Measurements from ENCODE around the gene NDST1. TPM values are rescaled to one million over a fixed set of nuclear protein-coding genes. Genes with fewer than 3 reads are reported as not detected.

The NDST1 gene
- total RNA-seq, 4 donors from 2014 or later = 68.8 to 104 (median 96.4) TPM

- in situ Hi-C loops (cut with MboI; ENCODE audit: low pct_ligation_motif_present in 1 of 4, low pct_unique_long_range_greater_than_20kb in 1 of 4, low sequenced_read_pairs in 3 of 4) (loop anchor here in 3 of 4 donors (5.0 to 25.0 kb wide), 5 partner anchors 89 to 282 kb away; partner anchors contain the start of genes IRGM (in 3 of the 3) and MYOZ3 (in 1 of the 3)), intact Hi-C loops (cut with DNase I; ENCODE audit: low total_unique reads) (loop anchor here (5.0 kb wide), 2 partner anchors 94 to 284 kb away; partner anchors contain the start of gene IRGM)
- Histone ChIP-seq H3K36me3 (no peaks in the 10 kb centered on the region), H3K27me3 (no peaks in the 10 kb centered on the region), H3K4me1 (peaks cover 0 to 10% (median 0%) of the 10 kb centered on the region in 4 donors), H3K4me3 (no peak overlapping the region), H3K9me3 (no peaks in the 10 kb centered on the region), H3K27ac (no peak overlapping the region)
- TF ChIP-seq EP300 (IDR thresholded peaks at IDR 0.05; ENCODE audit: low read depth) (no peak), CTCF (IDR thresholded peaks at IDR 0.05) (peak; percentile 53 to 82 (median 65)), POLR2AphosphoS5 (IDR thresholded peaks at IDR 0.05) (no peak), POLR2A (IDR thresholded peaks at IDR 0.05) (no peak)
- DNase-seq = peak; percentile 52
- 29 to 42% methylated on average over 1 to 2 of the region's 2 CpGs for WGBS, 2 donors (ENCODE audit: low coverage in 1 of 2)
Measured at GRCh38 chr5:150562832-150563231, 54.9 kb downstream of the NDST1 start.

- intact Hi-C loops (cut with DNase I; ENCODE audit: low total_unique reads) (no loop called here), in situ Hi-C loops (cut with MboI; ENCODE audit: low pct_ligation_motif_present in 1 of 4, low pct_unique_long_range_greater_than_20kb in 1 of 4, low sequenced_read_pairs in 3 of 4) (loop anchor here (5.0 to 25.0 kb wide), 4 partner anchors 86 to 279 kb away; partner anchors contain the start of genes IRGM (in 3 of the 4) and MYOZ3 (in 1 of the 4))
- Histone ChIP-seq H3K9me3 (no peaks in the 10 kb centered on the region), H3K36me3 (no peaks in the 10 kb centered on the region), H3K27ac (no peak overlapping the region), H3K27me3 (no peaks in the 10 kb centered on the region), H3K4me1 (peaks cover 0 to 10% (median 0%) of the 10 kb centered on the region in 4 donors), H3K4me3 (no peak overlapping the region)
- TF ChIP-seq POLR2AphosphoS5 (IDR thresholded peaks at IDR 0.05) (no peak), EP300 (IDR thresholded peaks at IDR 0.05; ENCODE audit: low read depth) (no peak), CTCF (IDR thresholded peaks at IDR 0.05) (no peak), POLR2A (IDR thresholded peaks at IDR 0.05) (no peak)
- 96 to 100% methylated on average over 1 of the region's 1 CpG for WGBS, 2 donors (ENCODE audit: low coverage in 1 of 2)
- no peak for DNase-seq
Measured at GRCh38 chr5:150565868-150566267, 57.9 kb downstream of the NDST1 start.

GRCh38 chr5:150567031-150567717, 59.2 kb downstream of the NDST1 start:
- 55 to 79% methylated on average over 3 of the region's 3 CpGs for WGBS, 2 donors (ENCODE audit: low coverage in 1 of 2)
- no peaks in the 10 kb centered on the region for H3K36me3 ChIP-seq
- H3K9me3 ChIP-seq = no peaks in the 10 kb centered on the region
- H3K4me3 ChIP-seq = no peak overlapping the region
- H3K27me3 ChIP-seq = no peaks in the 10 kb centered on the region
- H3K4me1 ChIP-seq = peaks cover 0 to 2% (median 0%) of the 10 kb centered on the region in 4 donors
- intact Hi-C loops (cut with DNase I; ENCODE audit: low total_unique reads) (no loop called here), in situ Hi-C loops (cut with MboI; ENCODE audit: low pct_ligation_motif_present in 1 of 4, low pct_unique_long_range_greater_than_20kb in 1 of 4, low sequenced_read_pairs in 3 of 4) (loop anchor here (5.0 to 25.0 kb wide), 4 partner anchors 85 to 278 kb away; partner anchors contain the start of genes IRGM (in 3 of the 4) and MYOZ3 (in 1 of the 4))
- H3K27ac ChIP-seq = no peak overlapping the region
- no peak for TF ChIP-seq POLR2AphosphoS5 (IDR thresholded peaks at IDR 0.05)
- no peak for TF ChIP-seq POLR2A (IDR thresholded peaks at IDR 0.05)
- no peak for TF ChIP-seq EP300 (IDR thresholded peaks at IDR 0.05; ENCODE audit: low read depth)
- no peak for TF ChIP-seq CTCF (IDR thresholded peaks at IDR 0.05)
- DNase-seq = no peak

- Histone ChIP-seq H3K27ac (no peak overlapping the region), H3K9me3 (no peaks in the 10 kb centered on the region), H3K27me3 (no peaks in the 10 kb centered on the region), H3K4me3 (no peak overlapping the region), H3K4me1 (no peaks in the 10 kb centered on the region), H3K36me3 (no peaks in the 10 kb centered on the region)
- no peak for TF ChIP-seq CTCF (IDR thresholded peaks at IDR 0.05)
- TF ChIP-seq POLR2A (IDR thresholded peaks at IDR 0.05) = no peak
- TF ChIP-seq EP300 (IDR thresholded peaks at IDR 0.05; ENCODE audit: low read depth) = no peak
- TF ChIP-seq POLR2AphosphoS5 (IDR thresholded peaks at IDR 0.05) = no peak
- in situ Hi-C loops (cut with MboI; ENCODE audit: low pct_ligation_motif_present in 1 of 4, low pct_unique_long_range_greater_than_20kb in 1 of 4, low sequenced_read_pairs in 3 of 4) = loop anchor here (5.0 to 25.0 kb wide), 4 partner anchors 84 to 276 kb away; partner anchors contain the start of genes IRGM (in 3 of the 4) and MYOZ3 (in 1 of the 4)
- no peak for DNase-seq
- intact Hi-C loops (cut with DNase I; ENCODE audit: low total_unique reads) = no loop called here
Measured at GRCh38 chr5:150568663-150569062, 60.7 kb downstream of the NDST1 start.

Measured in transverse colon (tissue), 4 donors.